ENCODE data around the gene COTL1. TPM values are rescaled to one million over a fixed set of nuclear protein-coding genes. Genes with fewer than 3 reads are reported as not detected.

Gene COTL1
- total and polyA plus RNA-seq, 9 of the 15 experiments (the other 6 are each of a cell fraction or from before 2014, with no cell fraction given) = 27.7 to 185 (median 72.5) TPM

DNA sequence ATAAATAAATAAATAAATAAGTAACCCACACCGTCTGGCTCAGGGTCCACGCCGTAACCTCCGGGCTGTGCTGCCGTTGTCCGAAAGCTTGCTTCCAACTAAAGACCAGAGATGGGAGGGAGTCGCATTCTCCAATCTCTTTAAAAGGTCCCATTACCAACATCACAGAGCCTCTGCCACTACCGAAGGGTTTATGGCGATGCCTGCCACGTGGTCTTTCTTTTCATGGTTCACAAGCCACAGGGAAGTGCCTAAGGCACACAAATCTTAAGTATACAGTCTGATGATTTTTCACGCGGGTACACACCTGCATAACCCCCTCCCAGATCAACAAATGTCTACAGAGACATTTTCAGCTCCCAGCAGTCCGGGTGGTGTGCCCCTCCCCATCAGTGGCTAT is 1.4 kb downstream of the COTL1 start:
- H2AFZ ChIP-seq (ENCODE audit: low read depth, low read length) = no peak overlapping the region
- BruUV-seq (replicated peaks) = no TSS peak
- 63% methylated on average over 13 of the region's 13 CpGs for WGBS (ENCODE audit: insufficient coverage, low coverage, missing lambda C conversion rate)
- TF ChIP-seq USF1 (CRISPR knock-in tag; IDR thresholded peaks at IDR 0.05) = peak; percentile 41; the same call in 1 of the 2 replicates
- no peak for TF ChIP-seq RNF219 (CRISPR knock-in tag; IDR thresholded peaks at IDR 0.05)
- no peak for TF ChIP-seq PHB2 (IDR thresholded peaks at IDR 0.05; ENCODE audit: low read depth)
- no peak for TF ChIP-seq NELFE (IDR thresholded peaks at IDR 0.05; ENCODE audit: insufficient read depth, insufficient read length)
- peak in 1 of 2 experiments; percentile 18; a peak in 1 of 4 replicates for TF ChIP-seq MNT (conservative IDR thresholded peaks at IDR 0.05)
- TF ChIP-seq CHD4 (IDR thresholded peaks at IDR 0.05; ENCODE audit: insufficient read depth, insufficient replicate concordance, low read depth, low read length, poor library complexity, severe bottlenecking) = no peak
- no peak for TF ChIP-seq TEAD2 (tag; IDR thresholded peaks at IDR 0.05)
- TF ChIP-seq, protein P1, sequence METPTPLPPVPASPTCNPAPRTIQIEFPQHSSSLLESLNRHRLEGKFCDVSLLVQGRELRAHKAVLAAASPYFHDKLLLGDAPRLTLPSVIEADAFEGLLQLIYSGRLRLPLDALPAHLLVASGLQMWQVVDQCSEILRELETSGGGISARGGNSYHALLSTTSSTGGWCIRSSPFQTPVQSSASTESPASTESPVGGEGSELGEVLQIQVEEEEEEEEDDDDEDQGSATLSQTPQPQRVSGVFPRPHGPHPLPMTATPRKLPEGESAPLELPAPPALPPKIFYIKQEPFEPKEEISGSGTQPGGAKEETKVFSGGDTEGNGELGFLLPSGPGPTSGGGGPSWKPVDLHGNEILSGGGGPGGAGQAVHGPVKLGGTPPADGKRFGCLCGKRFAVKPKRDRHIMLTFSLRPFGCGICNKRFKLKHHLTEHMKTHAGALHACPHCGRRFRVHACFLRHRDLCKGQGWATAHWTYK (CRISPR knock-in tag; IDR thresholded peaks at IDR 0.05) = no peak
- no peak for TF ChIP-seq KDM2B (CRISPR knock-in tag; IDR thresholded peaks at IDR 0.05)
- no peak for TF ChIP-seq RCOR1 (IDR thresholded peaks at IDR 0.05; ENCODE audit: borderline replicate concordance in 1 of 2, low read depth in 2 of 2, low read length in 2 of 2)
- no peak for TF ChIP-seq MXI1 (IDR thresholded peaks at IDR 0.05; ENCODE audit: low read depth, low read length)
- TF ChIP-seq ZNF431 (CRISPR knock-in tag; IDR thresholded peaks at IDR 0.05) = no peak

More for the DNA sequence above, 1.4 kb downstream of the COTL1 start:
- Histone ChIP-seq H3K9me3 (replicated peaks; ENCODE audit: control insufficient read depth, insufficient read depth, low read depth, low read length) (no peaks in the 10 kb centered on the region), H3K9ac (ENCODE audit: insufficient read depth in 1 of 2, low read depth in 2 of 2, low read length in 2 of 2) (peak overlapping the region; percentile 27 to 62; a peak in 3 of 4 replicates), H3K9me1 (ENCODE audit: control insufficient read depth, insufficient read depth, low read length) (no peaks in the 10 kb centered on the region), H3K4me2 (ENCODE audit: insufficient read depth, low read length) (peak overlapping the region; percentile 85), H4K20me1 (replicated peaks; ENCODE audit: control insufficient read depth, insufficient read depth, low read length) (no peaks in the 10 kb centered on the region; the same call in none of the 2 replicates), H3K27ac (ENCODE audit: extremely low read depth, low read depth, low read length) (no peak overlapping the region; the same call in 2 of the 3 replicates), H3K4me1 (replicated peaks in 1 of 2; ENCODE audit: control insufficient read depth in 2 of 2, insufficient read depth in 2 of 2, low read length in 2 of 2) (peaks cover 19 to 31% of the 10 kb centered on the region in 2 experiments; a peak in 4 of 5 replicates), H3K27me3 (ENCODE audit: control insufficient read depth in 2 of 2, insufficient read depth in 2 of 2, low read length in 2 of 2) (no peaks in the 10 kb centered on the region), H3K79me2 (ENCODE audit: control insufficient read depth, insufficient read depth, low read length) (peaks cover 42% of the 10 kb centered on the region), H3K36me3 (ENCODE audit: control insufficient read depth, insufficient read depth, low read length) (peaks cover 31% of the 10 kb centered on the region; the same call in 2 of the 3 replicates), H3K4me3 (peak overlapping the region; percentile 57)
- in situ Hi-C loops (cut with MboI) = no loop called here
- POLR2A ChIA-PET = interaction anchor here (0.6 to 1.4 kb wide), 3 partner anchors 16 to 87 kb away, joined by 3 to 6 read pairs (median 4); no protein-coding TSS in a partner anchor
- FAIRE-seq = peak; percentile 19
- no peak for DNase-seq (ENCODE audit: extremely low read depth in 1 of 4, low spot score in 3 of 4)
- no peak for ATAC-seq
- intact Hi-C loops (cut with micrococcal nuclease) = loop anchor here (5.0 kb wide), 1 partner anchor 59 kb away; no protein-coding TSS in a partner anchor
- CTCF ChIA-PET (ENCODE audit: low intra/inter-chr PET ratio) = no interaction called here

Measured in K562 (cell line).